Karpas-422 (cell line): ENCODE results near the gene CDKN1A. TPM values are rescaled to one million over a fixed set of nuclear protein-coding genes. Genes with fewer than 3 reads are reported as not detected.
A peak's percentile ranks its signal among the peaks of the same experiment; 100 is the strongest.

ENCODE experiments used
- DNase-seq: peaks from one replicate; pipeline ENCODE4 v3.0.0-alpha.2; 2015
- H2AFZ ChIP-seq: fragments of 200-600 bp; sonication (generic); 2 replicates; pipeline ENCODE4 v1.6.1; 2014; ENCODE audit warnings: antibody characterized with exemption, low read length, mixed read lengths
- H3K27ac ChIP-seq: fragments of 200-600 bp; sonication (generic); 2 replicates; pipeline ENCODE4 v1.5.1; 2014; ENCODE audit warnings: mild to moderate bottlenecking, low read length, moderate library complexity
- H3K27me3 ChIP-seq: fragments of 200-600 bp; sonication (generic); 2 replicates; pipeline ENCODE4 v1.6.1; 2014; ENCODE audit warnings: low read length, mixed read lengths
- H3K36me3 ChIP-seq: fragments of 200-600 bp; sonication (generic); 2 replicates; pipeline ENCODE4 v1.6.1; 2014; ENCODE audit warnings: low read length, mixed read lengths; ENCODE audit not compliant: insufficient read depth
- H3K4me1 ChIP-seq: fragments of 200-600 bp; sonication (generic); 2 replicates; pipeline ENCODE4 v1.6.1; 2014; ENCODE audit warnings: mild to moderate bottlenecking, low read length, mixed read lengths
- H3K4me2 ChIP-seq: fragments of 200-600 bp; sonication (generic); 2 replicates; pipeline ENCODE4 v1.6.1; 2014; ENCODE audit warnings: low read length, low read depth, mild to moderate bottlenecking; ENCODE audit not compliant: poor library complexity, severe bottlenecking
- H3K4me3 ChIP-seq: fragments of 200-600 bp; sonication (generic); 2 replicates; pipeline ENCODE4 v1.5.1; 2014; ENCODE audit warnings: mild to moderate bottlenecking, antibody characterized with exemption, low read length, mixed read lengths
- H3K79me2 ChIP-seq: fragments of 200-600 bp; sonication (generic); 2 replicates; pipeline ENCODE4 v1.6.1; 2014; ENCODE audit warnings: mild to moderate bottlenecking, low read length, mixed read lengths
- H3K9ac ChIP-seq: fragments of 200-600 bp; sonication (generic); 2 replicates; pipeline ENCODE4 v1.6.0; 2014; ENCODE audit warnings: low read length
- H3K9me2 ChIP-seq: fragments of 200-600 bp; sonication (generic), shearing (Covaris generic); replicated peaks from 2 replicates; pipeline ENCODE4 v1.6.0; 2014; ENCODE audit warnings: mild to moderate bottlenecking, low read length, moderate library complexity; ENCODE audit not compliant: insufficient read depth
- H3K9me3 ChIP-seq: fragments of 300-700, 200-600 bp; sonication (generic); 2 replicates; pipeline ENCODE4 v1.6.1; 2014; ENCODE audit warnings: low read length, mixed read lengths
- H4K20me1 ChIP-seq: fragments of 200-600 bp; sonication (generic); 2 replicates; pipeline ENCODE4 v1.6.1; 2014; ENCODE audit warnings: mild to moderate bottlenecking, antibody characterized with exemption, low read length, low read depth; ENCODE audit not compliant: insufficient read depth
- total RNA-seq: library from RNA; depleted of rRNA; stranded (reverse); fragments of >200 nt; shearing (Covaris generic); gene quantifications from 2 replicates; pipeline ENCODE4 v1.2.3, GENCODE V29; 2014; ENCODE audit warnings: low replicate concordance

CDKN1A gene
- total RNA-seq, 1 experiment from 2014 or later, result 6.8 TPM

GRCh38 chr6:36657942-36658544 lies 20.5 kb upstream of the CDKN1A start:
- Histone ChIP-seq H4K20me1 (peaks cover 15% of the 10 kb centered on the region; the same call in 1 of the 2 replicates), H3K9me2 (no peaks in the 10 kb centered on the region), H3K9me3 (no peaks in the 10 kb centered on the region), H3K9ac (no peak overlapping the region), H3K4me3 (no peak overlapping the region), H3K36me3 (no peaks in the 10 kb centered on the region), H3K27ac (no peak overlapping the region), H3K4me1 (peaks cover 22% of the 10 kb centered on the region), H3K27me3 (peaks cover 2% of the 10 kb centered on the region; the same call in 1 of the 2 replicates), H2AFZ (no peak overlapping the region), H3K79me2 (no peaks in the 10 kb centered on the region), H3K4me2 (no peak overlapping the region)
- DNase-seq, result no peak

DNA sequence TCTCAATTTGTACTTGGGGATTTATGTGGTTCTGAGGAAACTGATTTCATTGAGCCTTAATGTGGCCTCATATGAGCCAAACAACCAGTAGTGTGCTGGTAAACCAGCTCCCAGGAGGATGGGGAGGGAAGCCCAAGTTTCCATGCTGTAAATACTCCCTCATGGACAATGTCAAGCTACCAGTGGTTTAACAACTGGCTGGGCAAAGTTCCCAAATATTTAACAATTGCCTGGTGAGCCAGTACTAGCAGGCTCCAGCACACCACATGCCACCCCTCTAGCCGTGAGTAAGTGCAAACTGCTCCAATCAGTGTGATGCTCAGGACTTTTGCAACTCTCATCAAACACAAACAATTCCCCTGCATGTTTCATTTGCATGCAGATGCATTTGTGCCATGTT lies 19.2 kb upstream of the CDKN1A start:
- Histone ChIP-seq H2AFZ (no peak overlapping the region), H3K4me3 (no peak overlapping the region), H3K4me1 (peaks cover 34% of the 10 kb centered on the region)

DNA sequence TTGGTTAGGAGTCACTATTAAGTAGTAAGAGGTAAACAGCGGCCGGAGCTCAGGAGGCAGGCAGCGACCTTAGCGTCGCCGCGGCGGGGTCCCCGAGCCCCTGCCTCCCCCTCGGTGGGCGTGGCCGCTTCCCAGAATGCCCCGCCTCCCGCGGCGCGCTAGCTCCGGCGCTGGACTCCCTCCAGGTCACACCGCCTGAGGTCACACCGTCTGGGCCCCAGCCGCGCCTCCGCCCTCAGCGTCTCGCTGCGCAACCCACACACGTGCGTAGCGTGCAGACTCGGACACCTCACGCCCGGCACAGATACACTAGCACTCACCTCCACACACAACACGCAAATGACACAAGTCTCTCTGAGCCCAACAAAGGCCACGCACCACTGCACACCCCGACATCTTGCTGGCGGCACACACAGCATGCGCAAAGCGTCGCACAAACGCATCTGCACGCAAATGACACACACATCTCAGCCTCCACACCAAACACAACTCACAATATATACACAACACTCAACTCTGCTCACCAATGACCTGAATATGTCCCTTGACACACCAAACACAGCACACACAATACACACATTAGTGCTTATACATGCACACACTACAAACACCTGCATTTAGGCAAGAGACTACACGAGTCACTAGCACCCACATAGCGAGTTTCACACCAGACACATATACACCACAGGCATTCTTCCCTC lies 17.6 kb upstream of the CDKN1A start:
- no peak for DNase-seq
- Histone ChIP-seq H3K4me3 (no peak overlapping the region), H3K79me2 (no peaks in the 10 kb centered on the region), H3K27ac (no peak overlapping the region), H3K36me3 (no peaks in the 10 kb centered on the region), H4K20me1 (peaks cover 15% of the 10 kb centered on the region; the same call in 1 of the 2 replicates), H3K9ac (no peak overlapping the region), H3K4me2 (no peak overlapping the region), H3K9me3 (no peaks in the 10 kb centered on the region), H3K9me2 (no peaks in the 10 kb centered on the region), H2AFZ (no peak overlapping the region), H3K4me1 (peaks cover 51% of the 10 kb centered on the region), H3K27me3 (peaks cover 2% of the 10 kb centered on the region; the same call in 1 of the 2 replicates)

More for the DNA sequence above, 19.2 kb upstream of the CDKN1A start:
- peaks cover 15% of the 10 kb centered on the region; the same call in 1 of the 2 replicates for H4K20me1 ChIP-seq
- no peak for DNase-seq
- H3K9me3 ChIP-seq, result no peaks in the 10 kb centered on the region
- H3K9me2 ChIP-seq, result no peaks in the 10 kb centered on the region
- no peak overlapping the region for H3K27ac ChIP-seq
- no peak overlapping the region for H3K9ac ChIP-seq
- no peak overlapping the region for H3K4me2 ChIP-seq
- H3K79me2 ChIP-seq, result no peaks in the 10 kb centered on the region
- H3K27me3 ChIP-seq, result peaks cover 2% of the 10 kb centered on the region; the same call in 1 of the 2 replicates
- H3K36me3 ChIP-seq, result no peaks in the 10 kb centered on the region

- peaks cover 15% of the 10 kb centered on the region; the same call in 1 of the 2 replicates for H4K20me1 ChIP-seq
- no peak overlapping the region for H3K9ac ChIP-seq
- no peaks in the 10 kb centered on the region for H3K9me2 ChIP-seq
- peak overlapping the region; percentile 38 for H3K4me2 ChIP-seq
- H2AFZ ChIP-seq, result no peak overlapping the region
- no peaks in the 10 kb centered on the region for H3K36me3 ChIP-seq
- no peaks in the 10 kb centered on the region for H3K79me2 ChIP-seq
- H3K4me3 ChIP-seq, result no peak overlapping the region
- no peak for DNase-seq
- H3K27me3 ChIP-seq, result peaks cover 2% of the 10 kb centered on the region; the same call in 1 of the 2 replicates
- no peak overlapping the region for H3K27ac ChIP-seq
- H3K9me3 ChIP-seq, result no peaks in the 10 kb centered on the region
- H3K4me1 ChIP-seq, result peaks cover 66% of the 10 kb centered on the region
Observed at GRCh38 chr6:36662380-36662779, 16.1 kb upstream of the CDKN1A start.

DNA sequence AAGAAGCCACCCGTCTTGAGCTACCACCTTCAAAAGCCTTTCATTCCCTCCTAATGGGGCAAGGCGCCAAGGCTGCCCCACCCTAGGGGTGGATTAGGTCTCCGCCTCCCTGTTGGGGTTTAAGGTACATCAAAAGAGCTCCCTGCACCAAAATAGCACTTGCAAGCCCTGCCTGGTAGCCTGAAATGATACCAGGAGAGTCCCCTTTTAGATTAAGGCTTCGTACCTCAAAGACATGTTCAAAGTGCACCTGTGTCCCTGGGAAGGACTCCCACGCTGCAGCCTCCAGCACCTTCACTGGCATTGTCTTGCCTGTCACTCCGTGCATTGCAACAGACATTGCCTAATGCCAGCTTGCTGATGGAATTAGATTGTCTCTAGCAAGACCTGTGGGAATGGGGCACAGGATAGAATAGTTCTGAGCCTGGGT lies 15.7 kb upstream of the CDKN1A start:
- Histone ChIP-seq H3K4me3 (no peak overlapping the region; the same call in 1 of the 2 replicates), H3K9ac (no peak overlapping the region), H3K79me2 (no peaks in the 10 kb centered on the region), H3K9me2 (no peaks in the 10 kb centered on the region), H2AFZ (no peak overlapping the region), H3K4me1 (peaks cover 70% of the 10 kb centered on the region), H4K20me1 (peaks cover 15% of the 10 kb centered on the region; the same call in 1 of the 2 replicates), H3K36me3 (no peaks in the 10 kb centered on the region), H3K27me3 (peaks cover 2% of the 10 kb centered on the region; the same call in 1 of the 2 replicates), H3K27ac (no peak overlapping the region), H3K9me3 (no peaks in the 10 kb centered on the region), H3K4me2 (peak overlapping the region; percentile 38)
- peak; percentile 61 for DNase-seq

DNA sequence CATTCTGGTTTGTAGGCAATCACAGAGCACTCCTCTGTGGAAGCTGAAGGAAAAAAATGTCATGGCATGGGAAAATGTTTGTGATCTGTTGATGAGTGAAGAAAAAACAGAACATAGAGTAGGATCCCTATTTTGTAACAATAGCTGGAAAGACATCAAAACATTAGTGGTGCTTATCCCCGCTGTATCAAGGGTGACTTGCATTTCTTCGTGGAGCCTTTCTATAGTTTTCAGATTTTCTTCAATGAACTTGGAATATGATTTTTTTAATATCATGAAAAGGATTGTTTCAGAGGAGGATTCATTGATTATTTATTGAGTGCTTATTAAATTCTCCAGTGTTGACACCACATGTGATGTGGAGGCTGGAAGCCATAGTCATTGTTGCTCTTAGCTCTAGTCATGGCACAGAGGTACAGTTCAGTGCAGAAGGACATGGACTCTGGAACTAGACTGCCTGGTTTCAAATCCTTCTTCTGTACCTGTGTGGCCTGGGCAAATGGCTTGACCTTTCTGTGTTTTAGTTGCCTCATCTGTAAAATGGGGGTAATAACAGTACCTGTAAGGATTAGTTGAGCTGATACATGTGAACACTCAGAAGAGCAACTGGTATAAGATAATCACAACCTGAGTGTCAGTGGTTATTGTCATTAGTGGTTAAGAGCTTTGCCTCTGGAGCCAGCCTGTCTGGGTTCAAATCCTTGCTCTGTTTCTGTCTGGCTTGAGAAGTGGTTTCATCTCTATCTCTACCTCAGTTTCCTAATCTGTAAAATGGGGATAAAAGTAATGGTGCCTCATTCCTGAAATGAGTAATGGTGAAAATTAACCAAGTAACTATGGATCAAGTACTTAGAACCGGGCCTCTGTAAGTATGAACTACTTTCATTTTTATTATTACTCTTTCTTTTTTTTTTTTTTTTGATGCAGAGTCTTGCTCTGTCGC lies 14.7 kb upstream of the CDKN1A start:
- no peaks in the 10 kb centered on the region for H3K36me3 ChIP-seq
- peak overlapping the region; percentile 53; the same call in 1 of the 2 replicates for H3K4me3 ChIP-seq
- peaks cover 6% of the 10 kb centered on the region; the same call in 1 of the 2 replicates for H4K20me1 ChIP-seq
- DNase-seq, result no peak
- peaks cover 2% of the 10 kb centered on the region; the same call in 1 of the 2 replicates for H3K27me3 ChIP-seq
- H3K4me2 ChIP-seq, result peak overlapping the region; percentile 74
- H3K9ac ChIP-seq, result no peak overlapping the region
- H3K79me2 ChIP-seq, result no peaks in the 10 kb centered on the region
- peaks cover 73% of the 10 kb centered on the region for H3K4me1 ChIP-seq
- H3K27ac ChIP-seq, result no peak overlapping the region
- no peaks in the 10 kb centered on the region for H3K9me3 ChIP-seq
- H2AFZ ChIP-seq, result no peak overlapping the region
- H3K9me2 ChIP-seq, result no peaks in the 10 kb centered on the region

- H3K9ac ChIP-seq, result no peak overlapping the region
- H2AFZ ChIP-seq, result no peak overlapping the region
- H3K27ac ChIP-seq, result peak overlapping the region; percentile 44; the same call in 1 of the 2 replicates
Observed at GRCh38 chr6:36665180-36665579, 13.3 kb upstream of the CDKN1A start.

More at GRCh38 chr6:36665180-36665579, 13.3 kb upstream of the CDKN1A start:
- Histone ChIP-seq H3K27me3 (peaks cover 2% of the 10 kb centered on the region; the same call in 1 of the 2 replicates), H4K20me1 (peaks cover 6% of the 10 kb centered on the region; the same call in 1 of the 2 replicates), H3K9me3 (no peaks in the 10 kb centered on the region), H3K4me1 (peaks cover 76% of the 10 kb centered on the region), H3K79me2 (no peaks in the 10 kb centered on the region), H3K9me2 (no peaks in the 10 kb centered on the region), H3K4me2 (peak overlapping the region; percentile 74), H3K4me3 (peak overlapping the region; percentile 53), H3K36me3 (no peaks in the 10 kb centered on the region)
- no peak for DNase-seq
